Ovary (tissue), 3 donors: Measurements from ENCODE around the gene HGS.

Experiments used
- CTCF ChIP-seq, 3 donors: fragments of 450-650 bp in 2 of 3; fragments of 200-600 bp in 1 of 3; IDR thresholded peaks; one replicate each; pipeline versions ENCODE4 v1.5.1 to v1.8.0; 2016 to 2022; ENCODE audit warnings: antibody characterized with exemption in 3 of 3, mild to moderate bottlenecking in 1 of 3
- POLR2A ChIP-seq: fragments of 450-650 bp; IDR thresholded peaks from one replicate; pipeline ENCODE4 v1.6.1; 2017; ENCODE audit warnings: antibody characterized with exemption, mild to moderate bottlenecking, moderate library complexity
- donor health status: DM: no; HTN: no; CAD: no.

GRCh38 chr17:81738801-81739393 is 55.1 kb downstream of the HGS start:
- TF ChIP-seq CTCF (IDR thresholded peaks at IDR 0.05), result no peak
- TF ChIP-seq POLR2A, result no peak
